Thymus (tissue), 11 donors: ENCODE measurements around the gene SLCO3A1. TPM values are rescaled to one million over a fixed set of nuclear protein-coding genes. Genes with fewer than 3 reads are reported as not detected.

ENCODE experiments used
- DNase-seq, 9 donors: peaks; one replicate each; pipeline ENCODE4 v3.0.0-alpha.2; 2013; ENCODE audit warnings: low spot score in 9 of 9, low read depth in 6 of 9, missing footprints in 1 of 9
- H3K27ac ChIP-seq, 2 donors: one replicate each; pipeline ENCODE4 v1.5.1; 2013; ENCODE audit warnings: control low read depth in 1 of 2, low read depth in 1 of 2, low read length in 1 of 2, mild to moderate bottlenecking in 1 of 2, moderate library complexity in 1 of 2
- H3K27me3 ChIP-seq, 2 donors: one replicate each; pipeline ENCODE4 v1.5.1; 2013; ENCODE audit warnings: low read length in 1 of 2; ENCODE audit not compliant: control insufficient read depth in 2 of 2, insufficient read depth in 1 of 2
- H3K36me3 ChIP-seq, 2 donors: one replicate each; pipeline ENCODE4 v1.5.1; 2013; ENCODE audit warnings: low read length in 1 of 2, mild to moderate bottlenecking in 1 of 2, moderate library complexity in 1 of 2; ENCODE audit not compliant: control insufficient read depth in 2 of 2, insufficient read depth in 2 of 2
- H3K4me1 ChIP-seq, 2 donors: one replicate each; pipeline ENCODE4 v1.5.1; 2013; ENCODE audit warnings: low read length in 2 of 2; ENCODE audit not compliant: control insufficient read depth in 2 of 2, insufficient read depth in 2 of 2
- H3K4me3 ChIP-seq, 2 donors: one replicate each; pipeline ENCODE4 v1.5.1; 2013; ENCODE audit warnings: low read length in 2 of 2, control low read depth in 1 of 2, mild to moderate bottlenecking in 1 of 2
- H3K9me3 ChIP-seq, 2 donors: one replicate each; pipeline ENCODE4 v1.5.1; 2013; ENCODE audit warnings: low read length in 1 of 2, mild to moderate bottlenecking in 1 of 2; ENCODE audit not compliant: control insufficient read depth in 2 of 2, insufficient read depth in 1 of 2
- WGBS: extraction: QIAGEN DNeasy Blood & Tissue Kit; methylation state at CpG from one replicate; pipeline ENCODE4 v1.1.7; 2013; 5-methylcytosine and 5-hydroxymethylcytosine counted together
- polyA plus RNA-seq: library from polyadenylated mRNA; stranded (reverse); fragments of 200-250 nt; gene quantifications from one replicate; pipeline ENCODE4 v1.2.3, GENCODE V29; 2013
- total RNA-seq: library from RNA; stranded (reverse); fragments of 120-200 nt; gene quantifications from one replicate; pipeline ENCODE4 v1.2.4, GENCODE V29; 2013
- donor health status: healthy.

The SLCO3A1 gene
- total and polyA plus RNA-seq, 2 donors, result 1.6 to 7.9 TPM

DNA sequence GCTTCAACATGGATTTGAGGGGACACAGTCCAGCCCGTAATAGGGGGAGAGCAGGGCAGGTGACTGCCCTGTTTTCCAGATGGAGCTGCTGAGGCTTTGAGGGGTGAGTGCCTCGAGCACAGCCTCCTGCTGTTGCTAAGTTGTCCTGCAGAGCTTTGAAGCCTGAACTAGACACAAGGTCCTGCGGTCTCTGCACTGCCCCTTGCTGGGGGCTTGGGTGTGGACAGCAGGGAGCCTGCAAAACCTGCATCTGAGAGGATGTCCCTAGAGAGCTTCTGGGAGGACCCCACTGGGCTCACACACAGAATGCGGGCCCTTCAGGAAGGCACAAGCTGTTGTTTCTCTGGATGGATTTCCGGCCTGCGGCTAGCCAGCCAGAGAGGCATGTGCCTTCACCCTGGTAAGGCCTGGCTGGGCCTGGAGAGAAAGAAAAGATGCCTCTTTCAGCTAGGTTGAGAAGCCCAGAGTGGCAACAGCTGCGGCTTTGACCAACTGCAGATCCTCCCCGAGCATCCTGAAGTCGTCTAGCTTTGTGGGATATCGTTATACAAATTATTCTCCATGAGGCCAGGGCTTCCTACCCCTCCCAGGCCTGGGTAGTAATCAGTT is 226.2 kb downstream of the SLCO3A1 start:
- H3K36me3 ChIP-seq, result no peaks in the 10 kb centered on the region
- no peaks in the 10 kb centered on the region for H3K27me3 ChIP-seq
- peaks cover 0 to 3% of the 10 kb centered on the region in 2 donors for H3K4me1 ChIP-seq
- 95% methylated on average over 10 of the region's 10 CpGs for WGBS
- H3K4me3 ChIP-seq, result no peak overlapping the region
- DNase-seq, result no peak
- no peak overlapping the region for H3K27ac ChIP-seq
- H3K9me3 ChIP-seq, result no peaks in the 10 kb centered on the region

DNA sequence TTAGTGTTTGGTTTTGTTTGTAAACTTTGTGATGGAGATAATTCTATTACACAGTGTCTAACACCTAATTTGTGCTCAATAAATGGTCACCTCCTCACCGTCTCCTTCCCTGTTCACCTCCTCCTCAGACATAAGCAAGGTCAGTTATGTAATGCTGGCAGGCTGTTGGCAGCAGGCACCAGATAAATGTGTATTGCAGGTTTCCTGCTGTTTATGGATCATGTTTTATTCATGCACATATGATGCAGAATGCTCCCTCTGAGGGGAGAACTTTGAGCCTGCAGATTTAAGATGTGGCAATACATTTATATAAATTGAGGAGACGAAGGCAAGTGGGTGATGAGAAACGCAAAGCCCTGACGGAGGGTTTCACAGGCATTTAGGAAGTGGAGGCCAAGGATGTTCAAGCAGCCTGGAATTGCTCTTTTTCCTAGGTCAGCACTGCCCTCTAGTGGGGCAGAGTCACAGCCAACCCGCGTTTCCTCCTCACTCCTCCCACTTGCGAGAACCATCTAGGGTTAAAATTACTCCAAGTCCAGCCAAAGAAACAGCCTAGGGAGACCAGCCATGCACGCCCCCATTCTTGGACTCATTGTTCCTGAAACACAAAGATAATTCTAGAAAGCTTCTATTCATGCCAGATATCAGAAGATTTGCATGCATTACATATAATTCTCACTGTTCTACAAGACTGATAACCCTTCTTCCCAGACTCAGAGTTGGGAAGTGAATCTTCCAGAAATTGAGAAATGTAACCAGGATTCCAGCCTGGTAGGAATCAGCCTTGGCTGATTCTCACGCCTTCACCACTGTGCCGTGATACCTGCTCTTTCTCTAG is 228.7 kb downstream of the SLCO3A1 start:
- H3K9me3 ChIP-seq, result no peaks in the 10 kb centered on the region
- H3K27me3 ChIP-seq, result no peaks in the 10 kb centered on the region
- H3K4me1 ChIP-seq, result peaks cover 0 to under 1% of the 10 kb centered on the region in 2 donors
- peak in 4 of 9 donors; percentile 31 to 69 (median 50) for DNase-seq
- H3K4me3 ChIP-seq, result no peak overlapping the region
- 36% methylated on average over 10 of the region's 10 CpGs for WGBS
- no peak overlapping the region for H3K27ac ChIP-seq
- no peaks in the 10 kb centered on the region for H3K36me3 ChIP-seq

DNA sequence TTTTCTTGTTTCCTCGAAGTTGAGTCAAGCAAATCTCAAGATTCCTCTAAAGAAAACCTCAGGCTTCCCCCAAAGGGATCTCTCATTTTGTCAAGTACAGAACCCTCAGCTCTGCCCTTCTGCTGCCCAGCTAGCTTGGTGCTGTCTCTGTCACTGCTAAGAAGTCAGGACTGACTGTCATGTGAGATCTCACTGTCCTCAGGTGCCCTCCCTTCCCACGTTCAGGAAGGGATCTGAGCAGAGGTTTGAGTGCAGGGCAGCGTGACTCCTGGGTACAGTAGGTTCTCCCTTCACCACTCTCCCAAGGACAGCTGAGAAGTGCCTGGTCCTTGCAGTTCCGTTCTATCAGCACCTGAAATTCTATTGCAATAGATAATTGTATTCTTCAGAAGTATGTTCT is 229.7 kb downstream of the SLCO3A1 start:
- no peak overlapping the region for H3K27ac ChIP-seq
- H3K36me3 ChIP-seq, result no peaks in the 10 kb centered on the region
- H3K4me3 ChIP-seq, result no peak overlapping the region
- H3K4me1 ChIP-seq, result no peaks in the 10 kb centered on the region
- WGBS, result 91% methylated on average over 4 of the region's 4 CpGs
- H3K27me3 ChIP-seq, result no peaks in the 10 kb centered on the region
- H3K9me3 ChIP-seq, result no peaks in the 10 kb centered on the region
- DNase-seq, result no peak

DNA sequence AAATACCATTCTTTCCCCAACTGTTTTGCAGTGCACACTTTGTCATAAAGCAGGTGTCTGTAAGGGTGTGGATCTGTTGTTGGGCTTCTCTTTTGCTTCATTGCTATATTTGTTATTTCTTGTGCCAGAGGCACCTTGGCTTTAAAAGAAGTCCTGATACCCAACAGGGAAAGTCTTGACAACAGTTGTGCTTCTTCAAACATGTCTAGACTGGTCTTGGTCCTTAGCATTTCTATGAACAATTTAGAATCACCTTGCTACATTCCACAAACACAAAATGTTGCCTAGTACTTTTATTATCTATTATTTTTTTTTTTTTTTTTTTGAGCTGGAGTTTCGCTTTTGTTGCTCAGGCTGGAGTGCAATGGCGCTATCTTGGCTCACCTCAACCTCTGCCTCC is 233.7 kb downstream of the SLCO3A1 start:
- Histone ChIP-seq H3K4me3 (no peak overlapping the region), H3K27ac (no peak overlapping the region), H3K36me3 (no peaks in the 10 kb centered on the region), H3K4me1 (no peaks in the 10 kb centered on the region), H3K27me3 (no peaks in the 10 kb centered on the region), H3K9me3 (no peaks in the 10 kb centered on the region)
- DNase-seq, result no peak
- 98% methylated on average over 2 of the region's 2 CpGs for WGBS

DNA sequence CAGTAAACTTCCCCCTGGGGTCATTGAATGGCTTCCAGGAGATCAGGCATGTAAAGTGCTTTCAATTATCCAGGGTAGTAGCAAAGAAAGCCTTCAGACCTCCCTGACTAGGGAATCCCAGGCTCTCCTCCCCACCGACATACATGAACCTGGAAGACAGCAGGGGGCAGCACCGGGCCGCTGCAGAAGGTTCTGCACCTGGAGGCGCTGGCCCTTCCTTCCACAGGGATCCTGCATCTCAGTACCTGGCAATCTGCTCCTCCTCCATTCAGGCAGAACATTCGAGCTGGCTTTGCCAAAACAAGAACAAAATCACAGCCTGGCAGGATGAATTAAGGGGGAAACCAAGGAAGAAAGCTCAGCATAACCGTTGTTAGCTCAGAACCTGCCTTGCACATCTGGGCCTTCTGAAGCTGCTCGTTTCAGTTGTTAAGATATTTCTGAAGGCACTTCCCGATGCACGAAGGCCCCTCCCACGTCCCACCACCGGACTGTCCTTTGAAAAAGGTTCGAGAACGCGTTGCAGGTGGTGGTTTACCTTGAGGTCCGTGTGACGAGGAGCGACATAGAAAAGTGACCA is 237.7 kb downstream of the SLCO3A1 start:
- Histone ChIP-seq H3K4me1 (peaks cover 0 to 9% of the 10 kb centered on the region in 2 donors), H3K27me3 (no peaks in the 10 kb centered on the region), H3K9me3 (peaks cover 0 to 3% of the 10 kb centered on the region in 2 donors), H3K36me3 (no peaks in the 10 kb centered on the region), H3K27ac (no peak overlapping the region), H3K4me3 (no peak overlapping the region)
- 91% methylated on average over 17 of the region's 17 CpGs for WGBS
- no peak for DNase-seq

DNA sequence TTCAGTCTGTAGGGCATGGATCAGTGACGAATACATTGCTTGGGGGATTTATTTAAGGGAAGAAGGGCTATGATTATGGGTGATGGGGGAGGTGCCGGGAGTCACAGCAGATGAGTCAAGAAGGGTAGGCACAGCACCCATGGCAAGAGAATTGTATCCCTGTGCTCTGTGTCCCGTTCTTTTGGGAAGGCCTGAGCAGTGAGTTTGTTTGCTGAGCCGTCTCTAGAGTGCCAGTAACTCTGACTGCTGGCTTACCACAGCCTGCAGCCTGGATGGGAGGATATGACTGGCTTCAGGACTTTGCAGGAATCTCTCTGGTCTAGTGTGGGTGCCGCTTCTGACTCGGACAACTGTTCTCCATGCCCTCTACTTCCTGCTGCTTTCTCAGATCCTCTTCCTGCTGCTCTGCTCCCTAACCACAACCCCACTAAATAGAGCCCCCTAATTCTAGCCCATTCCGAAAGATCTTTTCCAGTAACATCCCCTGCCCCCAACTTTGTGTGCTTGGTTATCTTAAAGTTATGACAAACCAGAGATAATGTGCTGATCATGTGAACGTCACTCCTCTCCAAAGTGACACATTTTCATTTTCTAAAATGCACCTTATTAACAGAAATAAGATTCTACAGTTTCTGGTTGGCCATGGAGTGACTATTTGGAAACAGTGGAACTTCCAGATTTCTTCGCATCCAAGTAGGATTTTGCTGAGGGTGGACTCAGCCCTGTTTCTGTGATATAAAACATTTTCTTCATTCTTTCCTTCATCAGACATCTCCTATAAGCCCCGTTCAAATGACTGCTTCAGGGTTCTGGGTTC is 239.0 kb downstream of the SLCO3A1 start:
- Histone ChIP-seq H3K27ac (no peak overlapping the region), H3K9me3 (peaks cover 0 to 3% of the 10 kb centered on the region in 2 donors), H3K4me3 (no peak overlapping the region), H3K27me3 (no peaks in the 10 kb centered on the region), H3K36me3 (no peaks in the 10 kb centered on the region), H3K4me1 (peaks cover 0 to 14% of the 10 kb centered on the region in 2 donors)
- 76% methylated on average over 10 of the region's 10 CpGs for WGBS
- no peak for DNase-seq

DNA sequence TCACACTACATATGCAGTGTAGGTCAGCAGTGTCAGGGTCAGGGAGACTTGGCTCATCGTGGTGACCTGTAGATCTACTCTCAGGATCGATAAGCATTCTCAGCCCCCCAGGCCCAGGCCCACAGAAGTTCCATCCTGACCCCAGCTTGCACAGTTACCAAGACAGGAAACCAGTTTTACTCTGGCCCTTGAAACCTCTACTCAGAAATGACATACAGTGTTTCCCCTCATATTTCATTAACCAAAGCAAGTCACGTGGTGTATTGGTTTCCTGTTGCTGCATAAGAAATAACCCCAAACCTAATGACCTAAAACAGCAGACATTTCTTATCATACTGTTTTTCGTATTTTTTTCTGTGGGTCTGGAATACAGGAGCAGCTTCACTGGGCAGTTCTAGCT is 242.2 kb downstream of the SLCO3A1 start:
- H3K9me3 ChIP-seq, result peaks cover 0 to 3% of the 10 kb centered on the region in 2 donors
- 9% methylated on average over 4 of the region's 4 CpGs for WGBS
- H3K4me1 ChIP-seq, result peaks cover 9 to 43% of the 10 kb centered on the region in 2 donors
- DNase-seq, result no peak
- no peak overlapping the region for H3K4me3 ChIP-seq
- H3K27me3 ChIP-seq, result no peaks in the 10 kb centered on the region
- H3K27ac ChIP-seq, result no peak overlapping the region
- H3K36me3 ChIP-seq, result no peaks in the 10 kb centered on the region

DNA sequence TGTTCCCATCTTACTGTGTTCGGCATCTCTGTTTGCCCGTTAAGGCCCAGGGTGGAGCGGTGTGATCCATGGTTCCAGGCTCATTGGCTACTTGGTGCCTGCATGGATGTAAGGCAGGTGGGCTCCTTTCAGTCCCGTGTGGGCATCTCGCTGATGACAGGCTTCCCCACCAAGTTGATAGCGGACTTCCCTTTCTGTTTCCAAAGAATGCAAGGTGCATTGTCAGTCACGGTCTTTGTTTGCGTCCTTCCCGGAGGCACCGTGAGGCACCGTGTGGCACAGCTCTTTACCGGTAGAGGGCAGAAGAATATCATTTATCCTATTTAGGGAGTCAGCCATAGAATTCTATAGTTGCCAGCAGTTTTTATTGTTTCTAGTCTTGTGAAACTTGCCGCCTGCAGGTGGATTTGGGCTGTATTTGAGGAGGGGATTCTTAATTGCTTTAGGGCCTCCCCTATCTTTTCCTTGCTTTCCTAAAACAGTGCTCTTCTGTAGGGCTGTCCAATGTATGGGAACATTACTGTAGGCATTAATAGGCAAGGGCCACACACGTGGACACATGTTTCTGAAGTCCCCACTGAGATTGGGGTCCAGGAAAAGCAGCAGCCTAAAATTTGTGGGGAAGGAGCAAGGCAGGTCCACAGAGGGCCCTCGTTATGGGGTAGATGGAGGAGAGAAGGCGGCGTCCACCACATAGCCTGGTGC is 244.1 kb downstream of the SLCO3A1 start:
- Histone ChIP-seq H3K27me3 (no peaks in the 10 kb centered on the region), H3K4me3 (no peak overlapping the region), H3K9me3 (peaks cover 0 to 3% of the 10 kb centered on the region in 2 donors), H3K27ac (no peak overlapping the region), H3K4me1 (peaks cover 19 to 61% of the 10 kb centered on the region in 2 donors), H3K36me3 (no peaks in the 10 kb centered on the region)
- 40% methylated on average over 17 of the region's 17 CpGs for WGBS
- DNase-seq, result peak in 6 of 9 donors; percentile 58 to 88 (median 68)
